Activated CD8-positive, alpha-beta memory T cell treated with anti-CD3 and anti-CD28 coated beads, Interleukin-2, amount 50 U/mL, for 1 hour (primary cell): ENCODE results near the gene CHRNB4.

Experiments used
- DNase-seq: peaks from one replicate; pipeline ENCODE4 v3.0.0-alpha.2; 2020; ENCODE audit errors: extremely low read depth

Gene CHRNB4

GRCh38 chr15:78634210-78635145 lies 6.5 kb downstream of the CHRNB4 start:
- DNase-seq: no peak

- no peak for DNase-seq
Observed at GRCh38 chr15:78633348-78633747, 7.7 kb downstream of the CHRNB4 start.

GRCh38 chr15:78630886-78631633 lies 9.9 kb downstream of the CHRNB4 start:
- DNase-seq: no peak

GRCh38 chr15:78629716-78630065 lies 11.3 kb downstream of the CHRNB4 start:
- DNase-seq: no peak

- no peak for DNase-seq
Observed at GRCh38 chr15:78629031-78629715, 11.8 kb downstream of the CHRNB4 start.

GRCh38 chr15:78628227-78628626 lies 12.8 kb downstream of the CHRNB4 start:
- no peak for DNase-seq

- DNase-seq: no peak
Observed at GRCh38 chr15:78627348-78627747, 13.7 kb downstream of the CHRNB4 start.

GRCh38 chr15:78626381-78626995 lies 14.5 kb downstream of the CHRNB4 start:
- DNase-seq: no peak

- DNase-seq: no peak
Observed at GRCh38 chr15:78625606-78626280, 15.3 kb downstream of the CHRNB4 start.

- no peak for DNase-seq
Observed at GRCh38 chr15:78624651-78625590, 16.1 kb downstream of the CHRNB4 start.

GRCh38 chr15:78623786-78624497 lies 17.1 kb downstream of the CHRNB4 start:
- DNase-seq: no peak

GRCh38 chr15:78621810-78622402 lies 19.1 kb downstream of the CHRNB4 start:
- no peak for DNase-seq

GRCh38 chr15:78620527-78621421 lies 20.2 kb downstream of the CHRNB4 start, which contains the start of gene CHRNA3:
Gene CHRNA3 (minus strand): TSS chr15:78620996. CDS start chr15:78620794, 202 bp downstream.
- no peak for DNase-seq

- DNase-seq: no peak
Observed at GRCh38 chr15:78620021-78620526, 20.9 kb downstream of the CHRNB4 start.

- DNase-seq: no peak
Observed at GRCh38 chr15:78619022-78619950, 21.7 kb downstream of the CHRNB4 start.

- DNase-seq: peak; percentile 45
Observed at GRCh38 chr15:78618490-78618934, 22.5 kb downstream of the CHRNB4 start.

- DNase-seq: no peak
Observed at GRCh38 chr15:78618064-78618463, 22.9 kb downstream of the CHRNB4 start.
